IMR-90 (cell line): ENCODE data around the gene ZNF480. TPM values are rescaled to one million over a fixed set of nuclear protein-coding genes. Genes with fewer than 3 reads are reported as not detected.

Experiments
- ATAC-seq: fragments of 200-7000 bp; cut with Tn5 transposase; 2 replicates; pipeline ENCODE4 v1.9.1; 2020; ENCODE audit warnings: low read depth, mild to moderate bottlenecking, moderate library complexity
- BruUV-seq: library from RNA; stranded (reverse); fragments of 400-500 nt; replicated peaks from 2 replicates; lab custom pipeline; 2021; lab: Mats Ljungman, UMichigan
- CTCF ChIA-PET: fragments of 300-600 bp; formaldehyde crosslinking; extraction: SDS; loops from one replicate; lab custom pipeline; 2021; ENCODE audit warnings: antibody characterized with exemption; lab: Yijun Ruan, JAX
- POLR2A ChIA-PET: fragments of 300-600 bp; sonication (Branson Sonifier 250); formaldehyde crosslinking; loops from one replicate; lab custom pipeline; 2022; ENCODE audit warnings: antibody characterized with exemption; ENCODE audit not compliant: unreplicated experiment; lab: Charles Lee
- DNase-seq: peaks from one replicate; pipeline ENCODE4 v3.0.0; 2013
- H2AFZ ChIP-seq: replicated peaks from 2 replicates; pipeline ENCODE3; 2013; ENCODE audit warnings: low read length, mild to moderate bottlenecking; ENCODE audit not compliant: poor library complexity
- H2AK5ac ChIP-seq: 2 replicates; pipeline ENCODE4 v1.6.1; 2013; ENCODE audit warnings: low read depth, low read length, inconsistent platforms
- H2AK9ac ChIP-seq: replicated peaks from 2 replicates; pipeline ENCODE3; 2013; ENCODE audit warnings: mild to moderate bottlenecking, low read depth, low read length, moderate library complexity; ENCODE audit not compliant: poor library complexity
- H2BK120ac ChIP-seq: 2 replicates; pipeline ENCODE4 v1.6.1; 2013; ENCODE audit warnings: low read depth, low read length, inconsistent platforms
- H2BK15ac ChIP-seq: 3 replicates; pipeline ENCODE4 v1.6.1; 2013; ENCODE audit warnings: low read depth, low read length, inconsistent platforms
- H2BK20ac ChIP-seq: 2 replicates; pipeline ENCODE4 v1.6.1; 2013; ENCODE audit warnings: low read depth, mild to moderate bottlenecking, inconsistent platforms, low read length, moderate library complexity
- H2BK5ac ChIP-seq: 2 replicates; pipeline ENCODE4 v1.6.1; 2013; ENCODE audit warnings: mild to moderate bottlenecking, low read depth, low read length, inconsistent platforms; ENCODE audit not compliant: poor library complexity, severe bottlenecking
- H3K14ac ChIP-seq: replicated peaks from 2 replicates; pipeline ENCODE4 v1.6.1; 2013; ENCODE audit warnings: low read depth, low read length, inconsistent platforms
- H3K18ac ChIP-seq: 2 replicates; pipeline ENCODE4 v1.6.1; 2013; ENCODE audit warnings: low read depth, low read length, control low read depth
- H3K23ac ChIP-seq: 2 replicates; pipeline ENCODE4 v1.6.1; 2013; ENCODE audit warnings: low read depth, low read length, inconsistent platforms
- H3K27ac ChIP-seq: 2 replicates; pipeline ENCODE4 v1.5.1; 2013; ENCODE audit warnings: mild to moderate bottlenecking, control low read depth, low read length; ENCODE audit not compliant: insufficient read depth
- H3K27me3 ChIP-seq: 2 replicates; pipeline ENCODE4 v1.6.1; 2013; ENCODE audit warnings: low read length; ENCODE audit not compliant: control insufficient read depth, insufficient read depth
- H3K36me3 ChIP-seq: 2 replicates; pipeline ENCODE4 v1.6.1; 2013; ENCODE audit warnings: low read length, mixed read lengths; ENCODE audit not compliant: control insufficient read depth, insufficient read depth
- H3K4ac ChIP-seq: 2 replicates; pipeline ENCODE4 v1.6.1; 2013; ENCODE audit warnings: low read depth, low read length, inconsistent platforms
- H3K4me1 ChIP-seq: 2 replicates; pipeline ENCODE4 v1.6.1; 2013; ENCODE audit warnings: low read length, mixed read lengths; ENCODE audit not compliant: control insufficient read depth, insufficient read depth
- H3K4me2 ChIP-seq: 2 replicates; pipeline ENCODE4 v1.6.1; 2013; ENCODE audit warnings: low read depth, mild to moderate bottlenecking, control low read depth, low read length, moderate library complexity
- H3K4me3 ChIP-seq: 2 replicates; pipeline ENCODE4 v1.5.1; 2013; ENCODE audit warnings: low read depth, mild to moderate bottlenecking, control low read depth, low read length, moderate library complexity; ENCODE audit not compliant: insufficient read depth
- H3K56ac ChIP-seq: 2 replicates; pipeline ENCODE4 v1.6.1; 2013; ENCODE audit warnings: low read length, inconsistent platforms; ENCODE audit not compliant: insufficient read depth; ENCODE audit errors: extremely low read depth
- H3K79me1 ChIP-seq, 2 experiments: 2 replicates each; pipeline ENCODE4 v1.6.1; 2013; ENCODE audit warnings: low read length in 2 of 2, inconsistent platforms in 1 of 2, low read depth in 1 of 2
- H3K9ac ChIP-seq: 2 replicates; pipeline ENCODE4 v1.6.1; 2013; ENCODE audit warnings: low read depth, low read length, control low read depth
- H3K9me1 ChIP-seq: 2 replicates; pipeline ENCODE4 v1.6.1; 2013; ENCODE audit warnings: low read length, inconsistent platforms; ENCODE audit not compliant: insufficient read depth
- H3K9me3 ChIP-seq: 2 replicates; pipeline ENCODE4 v1.6.1; 2013; ENCODE audit warnings: low read length; ENCODE audit not compliant: control insufficient read depth, insufficient read depth
- H4K20me1 ChIP-seq: 2 replicates; pipeline ENCODE4 v1.6.1; 2013; ENCODE audit warnings: low read length, inconsistent platforms; ENCODE audit not compliant: insufficient read depth
- H4K5ac ChIP-seq: 2 replicates; pipeline ENCODE4 v1.6.1; 2013; ENCODE audit warnings: mild to moderate bottlenecking, low read depth, low read length, control low read depth
- H4K8ac ChIP-seq, 2 experiments: 2 replicates each; pipeline ENCODE4 v1.6.1; 2013; ENCODE audit warnings: low read depth in 2 of 2, low read length in 2 of 2, control low read depth in 1 of 2, inconsistent platforms in 1 of 2
- H4K91ac ChIP-seq: 2 replicates; pipeline ENCODE4 v1.6.1; 2013; ENCODE audit warnings: low read depth, low read length, inconsistent platforms; ENCODE audit not compliant: insufficient read depth
- CEBPB ChIP-seq: IDR thresholded peaks from 2 replicates; pipeline ENCODE4 v1.6.1; 2012; ENCODE audit warnings: low read depth, low read length, improper control_type of control experiment
- ELK1 ChIP-seq: fragments of 150-350 bp; IDR thresholded peaks from 2 replicates; pipeline ENCODE4 v1.6.1; 2016; ENCODE audit warnings: low read depth, mild to moderate bottlenecking, low read length, moderate library complexity, borderline replicate concordance
- MAFK ChIP-seq: IDR thresholded peaks from 2 replicates; pipeline ENCODE4 v1.6.1; 2012; ENCODE audit warnings: low read depth, low read length, improper control_type of control experiment
- RAD21 ChIP-seq: IDR thresholded peaks from 2 replicates; pipeline ENCODE4 v1.6.1; 2012; ENCODE audit warnings: low read length, improper control_type of control experiment
- USF2 ChIP-seq: fragments of 150-350 bp; IDR thresholded peaks from 2 replicates; pipeline ENCODE4 v1.6.1; 2017; ENCODE audit warnings: mild to moderate bottlenecking, antibody characterized with exemption, low read length, low read depth
- WGBS, 2 experiments: methylation state at CpG; one replicate each; pipeline versions ENCODE4 v1.1.5 to v1.1.7; 2013; ENCODE audit warnings: missing lambda C conversion rate in 2 of 2; ENCODE audit not compliant: insufficient read length in 1 of 2; ENCODE audit errors: extremely low coverage in 2 of 2; 5-methylcytosine and 5-hydroxymethylcytosine counted together
- dilution Hi-C: fragments of 300-500 bp; cut with HindIII; formaldehyde crosslinking; loops from one replicate; pipeline ENCODE4 v1.14.3; 2018; ENCODE audit warnings: low sequenced_read_pairs; ENCODE audit not compliant: unreplicated experiment
- in situ Hi-C: fragments of 300-500 bp; cut with MboI; formaldehyde crosslinking; loops from 3 replicates; pipeline ENCODE4 v1.14.3; 2019; ENCODE audit warnings: low sequenced_read_pairs, inconsistent platforms, mixed read lengths
- intact Hi-C: fragments of 100-400 bp; cut with micrococcal nuclease; formaldehyde crosslinking; loops from 2 replicates; pipeline ENCODE4 v1.10.0; 2022
- polyA plus RNA-seq, 3 experiments: library from polyadenylated mRNA; depleted of rRNA; stranded (reverse); fragments of >200 nt; gene quantifications; 2 replicates each; pipeline ENCODE4 v1.2.3, GENCODE V29; 2012; ENCODE audit warnings: low replicate concordance in 1 of 3
- total RNA-seq: library from RNA; depleted of rRNA; stranded (reverse); fragments of >200 nt; gene quantifications from 2 replicates; pipeline ENCODE4 v1.2.3, GENCODE V29; 2012

Gene ZNF480
- total and polyA plus RNA-seq, 2 of the 4 experiments (the other 2 are of a cell fraction) = 6.3 to 10.9 TPM

- Histone ChIP-seq H3K79me1 (peaks cover 0 to 8% of the 10 kb centered on the region in 2 experiments; a peak in 1 of 4 replicates), H3K9me3 (peaks cover 23% of the 10 kb centered on the region), H3K27ac (peak overlapping the region; percentile 3; the same call in 1 of the 2 replicates), H4K5ac (peak overlapping the region; percentile 75), H3K4ac (no peak overlapping the region), H4K8ac (peak overlapping the region; percentile 82 to 88; a peak in 3 of 4 replicates), H3K4me1 (peaks cover 2% of the 10 kb centered on the region; the same call in 1 of the 2 replicates), H2BK5ac (no peak overlapping the region), H2AK9ac (no peak overlapping the region), H2AFZ (peak overlapping the region; percentile 83), H3K27me3 (no peaks in the 10 kb centered on the region), H3K23ac (no peak overlapping the region), H3K36me3 (peaks cover 3% of the 10 kb centered on the region), H3K9me1 (no peaks in the 10 kb centered on the region), H2BK15ac (no peak overlapping the region), H4K91ac (0 out of 2 replicates have a peak overlapping the region, but pooled peaks have one; percentile 20), H4K20me1 (no peaks in the 10 kb centered on the region), H3K4me2 (peak overlapping the region; percentile 42), H3K18ac (no peak overlapping the region), H2BK120ac (no peak overlapping the region), H3K56ac (no peak overlapping the region), H3K14ac (0 out of 2 replicates have a peak overlapping the region, but pooled peaks have one; percentile 15), H3K4me3 (peak overlapping the region; percentile 86), H2BK20ac (no peak overlapping the region), H2AK5ac (no peak overlapping the region), H3K9ac (no peak overlapping the region)
- intact Hi-C loops = no loop called here
- BruUV-seq = no TSS peak
- POLR2A ChIA-PET = no interaction called here
- in situ Hi-C loops = no loop called here
- 46% methylated on average over 3 of the region's 9 CpGs; no CpG with 5 or more reads in 1 of the 2 experiments for WGBS, 2 experiments
- dilution Hi-C loops = no loop called here
- CTCF ChIA-PET = no interaction called here
- ATAC-seq (peak; percentile 27), DNase-seq (no peak)
- TF ChIP-seq CEBPB (no peak), RAD21 (no peak), USF2 (no peak), ELK1 (no peak), MAFK (no peak)
Measured at GRCh38 chr19:52335768-52336116, 38.8 kb downstream of the ZNF480 start.
